Kidney (tissue), 14 donors: ENCODE results near the gene LAMA4. TPM values are rescaled to one million over a fixed set of nuclear protein-coding genes. Genes with fewer than 3 reads are reported as not detected.

Experiments
- DNase-seq, 5 donors: peaks; one replicate each; pipeline ENCODE4 v3.0.0-alpha.2; 2013 to 2020
- FAIRE-seq: peaks from 2 replicates; lab custom pipeline; 2012; peaks lifted over from hg19 to GRCh38; lab: Jason Lieb, UNC
- H3K27ac ChIP-seq, 2 donors: one replicate each; pipeline ENCODE4 v1.7.0; 2013; ENCODE audit warnings: low read depth in 2 of 2, low read length in 2 of 2, inconsistent platforms in 1 of 2
- H3K27me3 ChIP-seq: one replicate; pipeline ENCODE4 v1.7.1; 2013; ENCODE audit warnings: low read length, inconsistent platforms; ENCODE audit not compliant: control insufficient read depth, insufficient read depth
- H3K36me3 ChIP-seq, 3 donors: one replicate each; pipeline versions ENCODE4 v1.7.0 to v1.7.1; 2013; ENCODE audit warnings: low read length in 3 of 3, control low read depth in 1 of 3, inconsistent platforms in 1 of 3; ENCODE audit not compliant: insufficient read depth in 3 of 3, control insufficient read depth in 2 of 3
- H3K4me1 ChIP-seq, 3 donors: one replicate each; pipeline versions ENCODE4 v1.7.0 to v1.7.1; 2013; ENCODE audit warnings: low read length in 3 of 3, inconsistent platforms in 1 of 3, low read depth in 1 of 3; ENCODE audit not compliant: control insufficient read depth in 2 of 3, insufficient read depth in 2 of 3
- H3K4me3 ChIP-seq, 3 donors: one replicate each; pipeline versions ENCODE4 v1.7.0 to v1.8.1; 2013; ENCODE audit warnings: low read length in 3 of 3, control low read depth in 1 of 3, inconsistent platforms in 1 of 3
- H3K9ac ChIP-seq, 3 donors: one replicate each; pipeline versions ENCODE4 v1.7.0 to v1.7.1; 2013; ENCODE audit warnings: low read length in 3 of 3, control low read depth in 1 of 3, inconsistent platforms in 1 of 3
- H3K9me3 ChIP-seq, 3 donors: one replicate each; pipeline versions ENCODE4 v1.7.0 to v1.7.1; 2013; ENCODE audit warnings: low read length in 3 of 3, control low read depth in 1 of 3, inconsistent platforms in 1 of 3; ENCODE audit not compliant: control insufficient read depth in 2 of 3, insufficient read depth in 1 of 3
- intact Hi-C: fragments of 100-400 bp; cut with DNase I; formaldehyde crosslinking; loops from one replicate; pipeline ENCODE4 v1.11.1; 2022
- polyA plus RNA-seq: library from polyadenylated mRNA; stranded (reverse); fragments of 350-450 nt; fragmentation: Illumina TruSeq; extraction: RNeasy Lipid Tissue Mini Kit (QIAGEN cat#74804); gene quantifications from one replicate; pipeline ENCODE4 v1.2.3, GENCODE V29; 2014; ENCODE audit warnings: low read depth, low replicate concordance; ENCODE audit not compliant: insufficient read depth
- total RNA-seq: library from RNA; stranded (reverse); fragmentation: NEBNext Ultra II Directional; extraction: Animal tissue kit (Norgen Biotek cat#: 25700); gene quantifications from one replicate; pipeline ENCODE4 v1.2.1, GENCODE V29; 2021
- TF ChIP-seq, protein P1 (sequence below): IDR thresholded peaks from 3 replicates; pipeline ENCODE4 v1.5.1; 2012; ENCODE audit warnings: mild to moderate bottlenecking, moderate library complexity, borderline replicate concordance; ENCODE audit not compliant: insufficient read depth; ENCODE audit errors: extremely low read depth
- donor health status: control.
- donor health status: control.
- donor health status: control.
- donor health status: control.
- donor health status: control.
- donor health status: DM: yes; HTN: yes; CAD: no.
- donor health status: Normal renal cell carcinoma (clear cell type).

The LAMA4 gene
- total and polyA plus RNA-seq, 2 donors from 2014 or later, result 5.6 to 20.7 TPM

DNA sequence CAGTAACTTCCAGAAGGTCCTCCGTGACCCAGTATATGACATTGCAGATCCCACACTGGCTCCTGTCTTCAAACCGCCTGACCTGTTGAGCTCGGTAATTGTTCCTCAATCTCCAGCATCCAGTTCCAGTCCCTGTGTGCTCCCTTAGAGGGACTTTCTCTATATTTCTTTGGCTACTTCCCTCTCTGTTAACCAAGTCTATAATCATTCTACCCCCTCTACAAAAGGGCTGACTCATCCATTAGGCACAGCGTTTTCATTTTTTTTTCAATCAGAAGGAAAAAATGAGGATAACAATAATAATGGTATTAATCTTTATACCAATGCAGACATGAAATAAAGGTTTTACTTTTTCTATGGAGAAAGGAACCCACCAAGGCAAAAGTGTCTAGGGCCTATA, 97.7 kb downstream of the LAMA4 start:
- H3K4me1 ChIP-seq, result no peaks in the 10 kb centered on the region
- intact Hi-C loops, result no loop called here
- FAIRE-seq (no peak), DNase-seq (no peak)
- no peak overlapping the region for H3K4me3 ChIP-seq
- no peaks in the 10 kb centered on the region for H3K9me3 ChIP-seq
- no peak overlapping the region for H3K27ac ChIP-seq
- H3K27me3 ChIP-seq, result no peaks in the 10 kb centered on the region
- no peaks in the 10 kb centered on the region for H3K36me3 ChIP-seq
- TF ChIP-seq, protein P1, sequence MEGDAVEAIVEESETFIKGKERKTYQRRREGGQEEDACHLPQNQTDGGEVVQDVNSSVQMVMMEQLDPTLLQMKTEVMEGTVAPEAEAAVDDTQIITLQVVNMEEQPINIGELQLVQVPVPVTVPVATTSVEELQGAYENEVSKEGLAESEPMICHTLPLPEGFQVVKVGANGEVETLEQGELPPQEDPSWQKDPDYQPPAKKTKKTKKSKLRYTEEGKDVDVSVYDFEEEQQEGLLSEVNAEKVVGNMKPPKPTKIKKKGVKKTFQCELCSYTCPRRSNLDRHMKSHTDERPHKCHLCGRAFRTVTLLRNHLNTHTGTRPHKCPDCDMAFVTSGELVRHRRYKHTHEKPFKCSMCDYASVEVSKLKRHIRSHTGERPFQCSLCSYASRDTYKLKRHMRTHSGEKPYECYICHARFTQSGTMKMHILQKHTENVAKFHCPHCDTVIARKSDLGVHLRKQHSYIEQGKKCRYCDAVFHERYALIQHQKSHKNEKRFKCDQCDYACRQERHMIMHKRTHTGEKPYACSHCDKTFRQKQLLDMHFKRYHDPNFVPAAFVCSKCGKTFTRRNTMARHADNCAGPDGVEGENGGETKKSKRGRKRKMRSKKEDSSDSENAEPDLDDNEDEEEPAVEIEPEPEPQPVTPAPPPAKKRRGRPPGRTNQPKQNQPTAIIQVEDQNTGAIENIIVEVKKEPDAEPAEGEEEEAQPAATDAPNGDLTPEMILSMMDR, result no peak
- no peak overlapping the region for H3K9ac ChIP-seq

DNA sequence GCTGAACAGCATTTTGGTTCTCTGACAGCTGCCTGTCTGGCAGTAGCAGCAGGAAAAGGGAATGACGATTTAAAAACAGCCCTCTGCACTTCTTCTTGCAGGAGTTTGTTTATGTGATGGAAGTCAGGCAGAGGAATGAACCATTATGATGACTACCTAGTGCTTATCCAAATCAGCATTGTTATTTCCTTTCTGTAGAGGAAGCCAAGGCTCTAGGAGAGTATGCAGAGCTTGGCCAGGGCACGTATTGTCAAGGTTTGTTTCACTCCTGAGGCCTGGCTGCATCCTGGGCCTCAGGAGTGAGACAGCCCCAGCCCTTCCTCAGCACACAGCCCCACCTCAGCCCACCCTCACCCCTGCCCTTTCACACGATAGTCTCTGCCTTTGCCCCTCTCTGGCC, 98.5 kb downstream of the LAMA4 start:
- H3K27me3 ChIP-seq, result no peaks in the 10 kb centered on the region
- H3K9ac ChIP-seq, result no peak overlapping the region
- TF ChIP-seq, protein P1, result no peak
- no peaks in the 10 kb centered on the region for H3K4me1 ChIP-seq
- no peak overlapping the region for H3K27ac ChIP-seq
- no peaks in the 10 kb centered on the region for H3K9me3 ChIP-seq
- no peak overlapping the region for H3K4me3 ChIP-seq
- DNase-seq (no peak), FAIRE-seq (no peak)
- H3K36me3 ChIP-seq, result no peaks in the 10 kb centered on the region
- intact Hi-C loops, result no loop called here

DNA sequence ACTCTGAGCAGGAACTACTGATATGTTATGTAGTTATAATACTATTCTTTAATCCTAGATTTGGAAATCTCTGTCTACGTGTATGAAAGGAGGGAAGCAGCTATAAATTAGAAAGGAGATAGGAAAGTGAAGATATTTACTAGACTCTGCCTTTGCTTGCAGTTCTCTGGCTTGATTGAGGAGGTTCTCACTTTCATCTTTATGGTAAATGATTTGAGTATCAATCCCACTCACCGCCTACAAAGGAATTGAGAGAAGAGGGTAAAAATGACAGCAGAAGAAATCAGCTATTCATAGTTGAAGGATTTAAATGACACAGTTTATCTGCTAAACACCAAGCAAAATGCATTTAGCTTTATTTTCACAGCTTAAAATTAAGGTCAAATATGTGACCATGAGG, 99.7 kb downstream of the LAMA4 start:
- intact Hi-C loops, result no loop called here

More for the DNA sequence above, 99.7 kb downstream of the LAMA4 start:
- Histone ChIP-seq H3K4me3 (no peak overlapping the region), H3K9ac (no peak overlapping the region), H3K27ac (no peak overlapping the region), H3K27me3 (no peaks in the 10 kb centered on the region), H3K9me3 (no peaks in the 10 kb centered on the region), H3K36me3 (no peaks in the 10 kb centered on the region), H3K4me1 (no peaks in the 10 kb centered on the region)
- TF ChIP-seq, protein P1, result no peak
- DNase-seq (no peak), FAIRE-seq (no peak)
